Stimulated activated CD4-positive, alpha-beta T cell treated with anti-CD3 and anti-CD28 coated beads, TNF-alpha, amount 100 ng/mL, for 4 hours (primary cell): ENCODE data around the gene ZPR1.
A peak's percentile ranks its signal among the peaks of the same experiment; 100 is the strongest.

Experiments used
- DNase-seq, 3 experiments: peaks; one replicate each; pipeline ENCODE4 v3.0.0-alpha.2; 2020; ENCODE audit warnings: low read depth in 3 of 3

ZPR1 gene

DNA sequence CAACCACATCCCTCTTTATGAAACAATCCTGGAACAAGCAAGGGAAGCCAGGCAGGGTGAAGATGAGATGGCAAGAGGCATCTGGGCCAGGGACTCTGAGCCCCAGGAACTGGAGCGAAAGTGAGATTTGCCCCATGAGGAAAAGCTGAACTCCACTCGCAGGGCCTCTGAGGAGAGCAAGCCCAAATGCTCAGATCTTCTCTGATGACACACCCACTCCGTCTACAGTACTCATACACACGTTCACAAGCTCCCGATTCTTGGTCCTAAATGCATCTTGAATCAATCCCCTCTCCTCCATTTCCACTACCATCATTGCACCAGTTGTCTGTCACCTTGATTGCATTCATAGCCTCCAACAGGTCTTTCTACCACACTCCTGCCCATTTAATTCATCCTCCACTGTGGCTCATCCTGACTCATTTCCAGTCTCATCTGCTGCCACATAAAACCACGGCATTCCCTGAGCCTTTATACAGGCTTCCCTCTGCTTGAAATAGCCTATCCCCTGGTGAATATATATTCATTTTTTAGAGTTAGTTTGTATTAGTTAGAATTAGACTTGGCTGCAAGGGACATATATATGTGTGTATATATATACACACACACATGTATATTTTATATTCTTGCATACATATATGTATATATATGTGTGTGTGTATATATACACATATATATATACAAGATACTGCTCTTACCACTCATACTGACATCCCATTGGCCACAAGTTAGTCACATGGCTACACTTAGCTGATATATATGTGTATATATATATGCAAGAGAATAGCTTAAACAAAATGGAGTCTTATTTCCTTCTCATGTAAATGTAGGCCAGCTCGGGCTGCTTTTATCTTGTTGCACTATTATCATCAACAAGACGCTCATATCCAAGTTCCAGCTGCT, 5.3 kb upstream of the ZPR1 start:
- DNase-seq: no peak

DNA sequence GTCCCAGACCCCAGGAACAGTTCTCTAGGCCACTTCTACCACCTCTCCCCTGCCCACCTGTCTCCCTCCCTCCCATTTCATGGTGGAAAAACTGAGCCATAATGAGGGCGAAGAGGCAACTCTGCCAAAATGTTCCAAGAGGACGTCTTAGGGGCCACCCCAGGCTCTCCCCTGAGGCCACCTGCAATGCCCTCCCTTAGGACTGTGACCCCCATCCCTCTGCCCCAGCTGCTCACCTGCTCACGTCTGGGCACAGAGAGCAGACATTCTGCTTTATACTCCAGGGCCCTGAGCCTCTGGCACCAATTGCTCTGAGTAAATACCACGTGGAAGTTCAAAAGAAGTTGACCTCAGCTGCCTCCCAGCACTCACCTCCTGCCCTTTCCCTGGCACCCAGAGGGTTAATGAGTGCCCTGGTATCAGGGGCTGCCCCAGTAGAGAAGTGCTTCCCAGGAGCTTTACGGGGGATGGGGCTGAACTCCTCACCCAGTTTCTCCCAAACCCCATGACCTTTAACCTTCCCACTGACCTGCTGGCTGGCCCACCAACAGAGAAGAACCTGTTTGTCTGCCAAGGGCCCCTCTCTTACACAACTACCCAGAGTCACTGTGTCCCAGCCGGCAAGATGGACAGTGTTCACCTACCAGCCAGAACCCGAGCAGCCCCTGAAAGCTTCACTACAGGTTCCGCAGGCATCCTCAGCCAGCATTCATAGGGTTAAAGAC, 4.5 kb upstream of the ZPR1 start:
- no peak for DNase-seq

DNA sequence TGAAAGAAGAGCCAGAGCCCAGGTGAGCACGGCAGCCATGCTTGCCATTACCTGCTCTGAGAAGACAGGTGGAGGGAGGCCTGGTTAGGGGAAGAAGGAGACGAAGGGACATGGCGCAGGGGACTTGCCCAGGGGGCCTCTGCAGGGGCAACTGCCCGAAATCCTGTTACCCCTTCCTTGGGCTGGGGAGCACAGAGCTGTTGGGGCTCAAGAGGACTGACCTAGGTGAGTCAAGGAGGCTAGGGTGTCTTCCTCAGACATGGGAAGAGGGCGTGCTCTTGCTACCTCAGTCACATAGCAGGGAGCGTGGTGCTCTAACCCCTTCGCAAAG, 4.0 kb upstream of the ZPR1 start, which contains the start of gene APOA5:
TSS of gene APOA5 (minus strand) at position 67 of the 331 bp plus-strand sequence. CDS start at position 48, 19 bp downstream.
- no peak for DNase-seq

DNA sequence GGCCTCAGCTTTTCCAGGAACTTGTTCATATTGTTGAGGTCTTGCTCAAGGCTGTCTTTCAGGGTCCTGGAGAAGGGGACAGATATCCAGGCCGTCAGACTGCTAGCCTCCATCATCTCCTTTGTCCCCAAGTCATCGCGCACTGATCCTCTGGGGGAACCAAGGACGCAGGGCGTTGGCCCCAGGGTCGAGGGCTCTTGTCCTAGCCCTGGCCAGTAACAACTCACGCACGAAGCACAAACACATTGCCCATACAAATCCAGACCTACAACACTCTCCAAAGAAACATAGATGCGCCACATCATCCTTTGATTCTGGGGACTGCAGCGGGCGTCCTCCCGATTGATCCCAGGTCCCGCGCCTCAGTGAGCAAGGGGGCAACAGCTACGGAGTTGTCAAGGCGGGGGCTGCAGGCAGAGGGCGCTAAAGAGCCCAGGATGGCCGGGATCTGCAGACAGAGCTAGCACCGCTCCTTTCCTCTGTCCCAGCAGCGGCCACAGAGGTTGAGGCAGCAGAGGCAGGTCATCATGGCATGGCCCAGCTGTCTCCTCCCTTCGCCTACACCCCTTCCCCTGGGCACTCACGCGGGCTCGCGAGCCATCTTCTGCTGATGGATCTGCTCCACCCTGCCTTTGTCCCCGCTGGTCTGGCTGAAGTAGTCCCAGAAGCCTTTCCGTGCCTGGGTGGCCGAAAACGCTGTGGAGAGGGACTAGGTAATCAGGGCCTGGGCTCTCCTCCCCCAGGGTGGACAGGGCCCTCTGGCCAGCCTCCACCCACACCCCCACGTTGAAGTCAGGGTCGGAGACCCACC, 3.4 kb upstream of the ZPR1 start:
- peak; percentile 45 to 55 (median 54) for DNase-seq

DNA sequence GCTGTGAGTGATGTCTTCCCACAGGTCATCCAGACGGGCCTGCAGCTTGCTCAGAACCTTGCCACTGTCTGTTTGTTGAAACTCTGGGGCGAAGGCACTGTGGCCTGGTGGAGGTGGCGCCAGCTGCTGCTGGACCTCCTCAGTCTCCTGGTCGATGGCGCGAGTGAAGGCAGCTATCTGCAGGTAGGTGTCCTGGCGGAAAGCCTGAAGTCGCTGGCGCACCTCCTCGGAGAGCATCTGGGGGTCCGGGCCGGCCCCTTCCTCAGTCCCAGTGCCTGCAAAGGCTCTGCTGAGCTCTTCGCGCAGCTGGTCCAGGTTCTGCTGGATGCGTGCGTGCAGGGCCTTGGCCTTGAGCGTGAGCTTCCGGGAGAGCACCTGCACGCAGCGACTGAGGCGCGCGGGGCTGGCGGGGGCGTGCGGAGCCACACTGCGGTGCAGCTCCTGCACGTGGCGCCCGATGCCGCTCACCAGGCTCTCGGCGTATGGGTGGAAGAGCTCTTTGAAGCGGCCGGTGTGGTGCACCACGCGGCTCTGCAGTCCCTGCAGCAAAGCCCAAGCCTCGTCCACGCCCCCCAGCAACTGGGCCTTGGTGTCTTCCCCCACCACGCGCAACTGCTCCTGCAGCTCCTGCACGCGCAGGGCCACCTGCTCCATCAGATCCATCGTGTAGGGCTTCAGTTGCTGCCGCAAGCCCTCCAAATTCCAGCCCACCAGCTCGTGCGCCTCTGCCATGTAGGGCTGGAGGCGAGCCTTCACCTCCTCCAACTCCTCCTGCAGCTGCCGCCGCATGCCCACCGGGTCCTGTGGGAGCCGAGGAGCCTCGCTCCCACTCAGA, 2.6 kb upstream of the ZPR1 start:
- DNase-seq: no peak

DNA sequence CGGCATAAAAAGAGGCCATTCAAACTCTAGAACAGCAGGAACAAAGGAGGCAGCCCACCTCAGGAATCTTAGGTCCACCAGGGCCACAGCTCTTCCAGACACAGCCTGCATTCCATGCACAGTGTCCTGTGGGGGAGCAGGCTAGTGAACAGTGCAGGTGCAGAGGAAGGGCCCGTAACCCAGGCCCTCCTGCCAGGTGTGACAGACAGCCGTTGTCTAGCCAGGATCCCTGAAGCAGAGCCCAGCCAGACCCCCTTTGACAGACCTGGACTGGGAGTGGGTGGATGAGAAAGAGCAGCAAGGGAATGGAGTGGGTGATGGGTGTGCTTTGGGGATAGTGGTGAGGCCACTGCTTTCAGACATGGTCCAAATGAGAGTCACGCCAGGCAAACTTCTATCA, 1.2 kb upstream of the ZPR1 start:
- no peak for DNase-seq

DNA sequence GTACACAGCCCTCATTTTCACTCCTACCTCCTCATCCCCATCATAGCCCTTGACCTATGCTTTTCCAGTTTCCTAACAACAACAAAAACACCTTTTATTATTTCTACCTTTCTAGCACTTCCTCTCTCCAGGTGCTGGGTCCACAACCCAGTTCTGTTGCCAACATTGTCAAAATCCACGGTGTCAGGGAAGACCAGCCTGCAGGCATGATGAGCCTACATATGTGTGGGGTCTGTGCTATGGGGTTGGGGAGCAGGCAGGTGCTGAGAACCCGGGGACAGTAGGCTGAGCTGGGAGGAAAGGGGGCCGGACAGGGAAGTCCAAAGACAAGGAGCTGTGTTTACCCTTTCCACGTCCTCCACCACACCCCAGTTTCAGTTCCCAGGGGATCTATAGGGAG, 711 bp upstream of the ZPR1 start:
- no peak for DNase-seq

DNA sequence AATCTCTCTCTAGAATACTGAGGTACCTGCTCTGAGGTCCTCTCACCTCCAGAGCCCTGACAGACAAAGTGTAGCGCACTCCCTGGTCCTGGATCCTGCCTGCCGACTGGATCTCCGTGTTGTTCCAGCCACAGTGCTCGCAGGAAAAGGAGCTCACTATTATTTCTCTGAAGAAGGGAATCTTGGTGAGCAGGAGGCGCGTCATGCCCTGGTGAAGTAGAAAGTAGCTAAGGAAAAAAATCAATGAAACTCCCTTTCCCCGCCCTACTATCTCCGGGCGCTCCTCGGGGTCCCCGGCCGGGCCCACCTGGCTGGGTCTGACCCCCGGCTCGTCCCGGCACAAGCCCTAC, 412 bp downstream of the ZPR1 start:
- DNase-seq: no peak

DNA sequence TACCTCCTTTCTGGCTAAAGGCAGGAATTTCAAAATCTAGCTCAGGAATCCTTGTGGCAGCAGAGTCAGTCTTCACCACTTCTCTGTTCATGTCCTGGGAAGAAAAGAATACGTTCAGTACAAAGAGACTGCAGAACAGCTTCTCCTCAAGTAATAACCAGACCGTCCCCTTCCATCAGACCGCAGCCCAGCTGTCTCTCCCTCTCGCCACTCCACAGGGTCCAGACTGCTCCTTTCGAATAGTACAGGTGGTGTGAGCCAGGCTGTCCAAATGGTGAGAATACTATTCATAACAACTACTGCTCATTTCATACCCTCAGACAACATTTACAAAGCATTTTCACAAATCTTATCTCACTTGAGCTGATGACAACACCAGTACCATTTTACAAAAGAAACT, 857 bp downstream of the ZPR1 start:
- no peak for DNase-seq

DNA sequence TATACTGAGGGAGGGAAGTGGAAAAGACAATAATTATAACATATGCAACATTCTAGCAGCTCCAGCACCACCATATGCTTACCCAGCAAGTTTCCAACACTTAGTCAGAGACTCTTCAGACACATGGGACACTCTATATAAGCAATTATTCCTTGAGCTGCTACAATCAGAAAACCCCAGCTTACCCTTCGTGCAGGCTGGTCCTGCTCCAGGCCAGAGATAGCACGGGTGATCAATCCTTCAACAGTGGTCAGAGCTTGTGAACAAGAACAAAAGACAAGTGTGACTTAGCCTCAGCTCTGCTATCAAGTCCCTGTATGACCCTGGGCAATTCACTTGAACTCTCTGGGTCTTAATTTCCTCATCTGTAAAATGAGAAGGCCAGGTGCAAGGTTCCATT, 1.5 kb downstream of the ZPR1 start:
- no peak for DNase-seq

DNA sequence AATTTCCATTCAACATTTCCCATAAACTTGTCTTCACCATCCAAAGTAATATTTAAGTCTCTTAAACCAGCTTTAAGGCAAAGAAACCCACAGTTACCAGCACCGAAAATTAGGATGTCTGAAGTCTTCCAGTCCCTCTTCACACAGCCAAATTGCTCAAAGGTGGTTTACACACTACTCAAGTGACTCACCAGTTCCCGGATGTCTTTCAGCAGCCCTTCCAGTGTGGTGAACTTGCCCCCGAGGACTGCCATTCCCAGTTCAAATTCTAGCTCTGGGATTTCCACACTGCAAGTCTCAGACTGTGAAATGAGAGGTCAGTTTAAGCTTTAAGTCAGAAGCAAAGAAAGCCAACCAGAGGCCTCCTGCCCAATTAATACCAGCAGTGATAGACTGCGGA, 5.1 kb downstream of the ZPR1 start:
- DNase-seq: no peak

DNA sequence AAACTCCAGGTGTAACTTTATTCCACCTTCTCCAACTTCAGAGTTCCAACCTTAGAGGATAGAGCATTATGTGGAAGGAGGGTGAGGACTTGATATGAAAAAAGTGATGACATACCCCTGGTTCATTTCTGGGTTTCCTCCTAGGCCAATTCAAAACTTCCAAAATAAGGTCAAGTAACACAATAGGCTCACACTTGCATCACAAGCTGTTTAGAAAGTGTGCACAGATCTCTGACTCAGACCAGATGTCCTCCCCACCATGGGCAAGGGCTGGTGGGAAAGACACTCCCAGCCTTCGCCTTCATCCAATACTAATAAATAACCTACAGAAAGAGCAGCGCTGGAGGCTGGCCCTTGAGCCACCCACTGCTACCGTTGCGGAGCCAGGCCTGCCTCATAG, 9.3 kb downstream of the ZPR1 start:
- DNase-seq: no peak

DNA sequence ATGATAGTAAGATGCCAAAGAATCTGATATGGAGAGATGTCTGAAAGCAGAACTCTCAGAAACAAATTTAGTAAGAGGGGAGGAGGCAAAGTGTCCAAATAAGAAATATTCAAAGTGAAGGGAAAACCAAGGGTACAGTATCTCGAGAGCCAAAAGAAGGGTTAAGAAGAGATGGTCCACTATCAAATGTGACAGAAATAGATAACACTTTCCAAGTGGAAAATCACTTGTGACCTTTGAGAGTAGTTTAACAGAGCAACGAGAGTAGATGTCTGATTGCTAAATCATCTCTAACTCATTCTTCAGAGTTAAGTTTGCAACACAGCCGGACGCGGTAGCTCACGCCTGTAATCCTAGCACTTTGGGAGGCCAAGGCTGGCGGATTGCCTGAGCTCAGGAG, 10.8 kb downstream of the ZPR1 start:
- no peak for DNase-seq

DNA sequence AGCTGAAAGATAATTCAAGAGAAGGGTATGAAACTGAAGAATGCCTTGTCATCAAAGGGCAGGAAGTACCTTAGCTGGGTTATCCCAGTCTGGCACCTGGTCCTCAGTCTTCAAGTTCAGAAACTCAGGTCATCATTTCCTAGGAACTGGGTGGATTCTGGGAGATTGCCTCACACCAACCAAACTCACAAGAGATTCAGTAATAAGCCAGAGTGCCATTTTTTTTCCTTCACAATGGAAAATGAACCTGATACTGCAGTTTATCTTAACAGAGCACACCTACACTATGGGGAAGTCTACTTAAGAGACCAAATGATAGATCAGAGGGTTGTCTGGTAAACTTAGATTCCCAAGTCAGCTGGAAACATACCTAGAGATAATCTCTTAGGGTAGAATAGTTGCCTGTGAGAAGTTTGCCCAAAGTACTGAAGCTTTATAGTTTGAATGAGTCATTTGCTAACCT, 11.3 kb downstream of the ZPR1 start:
- no peak for DNase-seq

DNA sequence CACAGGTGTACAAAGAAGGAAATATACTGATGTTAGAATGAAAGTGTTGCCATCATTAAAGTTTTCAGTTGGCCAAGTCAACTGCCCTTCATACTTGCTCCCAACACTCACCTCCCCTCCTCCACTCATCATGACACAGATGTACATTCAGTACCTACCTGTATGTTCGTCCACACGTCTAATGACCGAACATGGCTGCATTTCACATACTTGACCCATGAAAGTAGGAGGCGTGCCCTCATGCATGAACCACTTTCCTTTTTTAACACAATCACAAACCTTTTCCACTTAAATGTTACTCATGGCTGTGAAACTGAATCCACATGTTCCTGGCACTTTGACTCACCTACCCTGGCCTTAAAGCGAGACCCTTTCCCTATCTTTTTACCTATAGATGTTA, 11.8 kb downstream of the ZPR1 start:
- DNase-seq: no peak

DNA sequence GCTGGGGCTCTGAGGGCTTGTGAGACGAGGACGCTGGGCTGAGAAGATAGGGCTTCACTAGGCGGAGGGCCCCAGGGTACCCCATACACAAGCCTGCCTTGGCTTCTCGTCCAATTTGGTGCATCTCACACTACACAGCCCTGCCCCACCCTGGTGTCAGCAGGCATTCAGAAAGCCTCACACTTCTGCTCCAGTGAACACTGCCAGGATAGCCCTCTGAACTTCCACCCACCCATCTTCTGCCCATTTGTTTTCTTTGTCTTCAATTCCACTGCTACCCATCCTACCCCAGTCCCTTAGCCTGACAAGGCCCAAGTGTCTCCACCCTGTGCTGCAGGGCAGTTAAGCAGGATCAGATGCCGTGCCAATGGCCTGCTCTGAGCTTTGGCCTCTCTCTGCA, 13.2 kb downstream of the ZPR1 start:
- DNase-seq: no peak

DNA sequence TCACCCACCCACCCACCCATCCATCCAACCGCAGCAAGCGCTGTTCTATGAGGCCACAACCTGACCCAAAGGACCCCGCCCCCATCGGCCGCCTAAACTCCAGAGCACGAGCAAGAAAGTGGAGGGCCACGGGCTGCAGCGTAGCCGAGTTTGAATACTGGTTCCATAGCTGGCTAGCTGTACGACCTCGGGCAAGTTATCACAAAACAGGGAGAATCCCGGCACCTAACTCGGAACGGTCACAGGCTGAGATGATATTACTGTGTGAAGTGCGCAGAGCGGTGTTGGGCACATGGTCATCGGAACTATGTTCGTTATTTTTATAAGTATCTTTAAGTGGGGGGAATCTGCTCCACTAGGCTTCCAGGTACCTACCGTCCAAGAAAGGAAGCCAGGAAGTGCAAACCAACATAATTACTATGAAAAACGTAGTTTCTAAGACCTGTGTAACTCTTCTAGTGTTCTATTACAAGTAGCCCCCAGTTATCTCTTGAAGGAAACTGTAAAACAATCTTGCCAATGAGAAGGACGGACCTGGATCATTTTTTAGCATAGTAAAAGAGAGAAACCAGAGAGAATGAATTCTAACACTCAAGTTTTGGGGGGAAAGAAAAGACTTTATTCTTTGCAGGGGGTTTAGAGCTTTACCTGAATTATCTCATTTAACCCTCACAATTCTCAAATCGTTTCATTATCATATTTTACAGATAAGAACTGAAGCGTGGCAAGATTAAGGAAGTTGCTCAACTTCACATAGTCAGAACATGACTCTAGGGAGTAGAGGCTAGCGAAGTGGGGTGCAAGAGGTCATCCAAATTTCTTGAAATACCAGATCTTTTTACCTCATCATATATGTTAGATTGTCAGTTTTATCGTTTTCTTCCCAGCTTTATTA, 14.4 kb downstream of the ZPR1 start:
- no peak for DNase-seq

DNA sequence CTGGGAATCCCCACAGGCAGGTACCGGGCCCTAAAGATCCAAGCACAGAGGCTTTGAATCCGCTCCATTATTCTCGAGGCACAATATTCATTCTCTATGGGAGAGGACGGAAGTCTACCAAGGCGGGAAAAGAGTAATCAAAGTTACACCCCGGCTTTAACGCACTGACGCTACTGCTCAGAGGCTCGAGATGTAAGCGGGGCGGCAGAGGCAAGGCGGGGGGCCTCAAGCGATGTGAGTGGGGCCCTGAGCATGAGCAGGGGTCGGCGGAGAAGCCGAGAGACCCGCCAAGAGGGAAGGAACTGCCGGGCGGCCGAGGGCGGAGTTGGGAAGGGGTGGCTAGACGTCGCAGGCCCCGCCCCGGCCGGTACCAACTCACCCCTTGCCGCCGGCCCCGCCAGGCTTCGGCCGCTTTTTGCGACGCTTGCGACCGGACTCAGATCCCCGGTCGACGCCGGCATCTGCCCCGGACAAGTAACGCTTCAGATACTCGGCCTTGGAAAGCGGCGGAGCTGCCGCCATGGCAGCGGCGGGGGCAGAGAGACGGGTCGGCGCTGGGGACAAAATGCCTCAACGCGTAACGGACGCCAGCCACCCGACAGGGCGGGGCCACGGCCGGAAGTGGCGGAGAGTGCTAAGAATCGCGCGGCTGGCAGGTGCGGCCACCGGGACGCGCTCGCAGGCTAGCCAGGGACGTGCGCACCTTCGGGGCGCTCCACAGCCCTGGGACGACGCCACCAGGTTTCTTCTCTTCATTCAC, 15.2 kb downstream of the ZPR1 start, which contains the start of gene BUD13:
TSS of gene BUD13 (minus strand) at position 545 of the 760 bp plus-strand sequence. CDS start at position 522, 23 bp downstream.
- DNase-seq: peak; percentile 86 to 95 (median 86)

DNA sequence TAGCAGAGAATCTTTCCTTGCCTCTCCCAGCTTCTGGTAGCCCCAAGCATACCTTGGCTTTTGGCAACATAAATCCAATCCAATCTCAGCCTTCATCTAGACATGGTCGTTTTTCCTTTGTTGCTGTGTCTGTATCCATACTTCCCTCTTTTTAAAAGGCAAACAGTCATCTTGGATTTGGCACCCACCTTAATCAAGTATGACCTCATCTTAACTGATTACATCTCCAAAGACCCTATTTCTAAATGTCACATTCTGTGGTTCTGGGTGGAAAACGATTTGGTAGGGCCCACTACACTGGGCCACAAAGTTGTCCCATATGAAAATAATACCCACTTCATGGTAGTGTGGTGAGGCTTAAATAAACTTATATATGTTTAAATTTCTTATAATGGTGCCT, 15.9 kb downstream of the ZPR1 start:
- no peak for DNase-seq

DNA sequence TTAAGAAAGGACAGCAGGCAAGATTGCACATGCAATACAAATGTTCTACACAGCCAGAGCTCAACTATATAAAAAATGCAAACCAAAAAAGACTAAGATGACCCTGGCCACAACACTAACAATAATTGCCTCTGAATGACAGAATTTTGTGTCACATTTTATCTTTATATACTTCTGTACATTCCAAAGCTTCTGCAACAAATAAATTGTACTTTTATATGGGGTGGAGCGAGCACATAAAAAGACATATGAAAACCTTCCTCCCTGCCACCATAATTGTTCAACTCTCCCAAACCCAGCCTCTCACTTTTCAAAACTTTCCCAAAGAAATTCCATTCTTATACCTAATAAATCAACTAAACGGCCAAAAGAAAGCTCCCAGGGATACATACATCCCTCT, 25.7 kb downstream of the ZPR1 start:
- no peak for DNase-seq
